HT-29 (cell line): ENCODE results near the gene GTF2IRD1. TPM values are rescaled to one million over a fixed set of nuclear protein-coding genes. Genes with fewer than 3 reads are reported as not detected.
"Not testable (repeated sequence)": the region's sequence is repeated elsewhere in the genome, so short reads cannot be mapped to it uniquely, and the experiment has no call there.

Source experiments
- DNase-seq: peaks from one replicate; pipeline ENCODE4 v3.0.0-alpha.2; 2015; ENCODE audit warnings: low spot score
- total RNA-seq: library from RNA; depleted of rRNA; stranded (reverse); fragments of >200 nt; shearing (Covaris generic); gene quantifications from 2 replicates; pipeline ENCODE4 v1.2.3, GENCODE V29; 2014

Gene GTF2IRD1
- total RNA-seq, 1 experiment from 2014 or later, result 34.6 TPM

GRCh38 chr7:74489997-74490945 lies 36.6 kb downstream of the GTF2IRD1 start:
- DNase-seq, result no peak

GRCh38 chr7:74491490-74491889 lies 37.8 kb downstream of the GTF2IRD1 start:
- not testable (repeated sequence) for DNase-seq

- no peak for DNase-seq
These were observed 39.6 kb downstream of the GTF2IRD1 start for GRCh38 chr7:74493295-74493694.

- no peak for DNase-seq
These were observed 40.4 kb downstream of the GTF2IRD1 start for GRCh38 chr7:74494076-74494548.

- no peak for DNase-seq
These were observed 41.7 kb downstream of the GTF2IRD1 start for GRCh38 chr7:74495112-74496086.

- no peak for DNase-seq
These were observed 42.6 kb downstream of the GTF2IRD1 start for GRCh38 chr7:74496272-74496671.

- not testable (repeated sequence) for DNase-seq
These were observed 43.1 kb downstream of the GTF2IRD1 start for GRCh38 chr7:74496773-74497172.

GRCh38 chr7:74498354-74498753 lies 44.6 kb downstream of the GTF2IRD1 start:
- no peak for DNase-seq

GRCh38 chr7:74498996-74499834 lies 45.5 kb downstream of the GTF2IRD1 start:
- no peak for DNase-seq

- DNase-seq, result no peak
These were observed 46.2 kb downstream of the GTF2IRD1 start for GRCh38 chr7:74499835-74500388.

- DNase-seq, result no peak
These were observed 47.6 kb downstream of the GTF2IRD1 start for GRCh38 chr7:74501298-74501697.

GRCh38 chr7:74502216-74502891 lies 48.6 kb downstream of the GTF2IRD1 start:
- no peak for DNase-seq

- DNase-seq, result no peak
These were observed 49.4 kb downstream of the GTF2IRD1 start for GRCh38 chr7:74503061-74503460.

- DNase-seq, result no peak
These were observed 50.2 kb downstream of the GTF2IRD1 start for GRCh38 chr7:74503943-74504342.

- no peak for DNase-seq
These were observed 52.0 kb downstream of the GTF2IRD1 start for GRCh38 chr7:74505471-74506324.

- DNase-seq, result no peak
These were observed 52.6 kb downstream of the GTF2IRD1 start for GRCh38 chr7:74506325-74506724.

- DNase-seq, result no peak
These were observed 54.0 kb downstream of the GTF2IRD1 start for GRCh38 chr7:74507538-74508319.

- DNase-seq, result not testable (repeated sequence)
These were observed 55.7 kb downstream of the GTF2IRD1 start for GRCh38 chr7:74509453-74509852.
